ENCODE measurements around the gene MRPL43. TPM values are rescaled to one million over a fixed set of nuclear protein-coding genes. Genes with fewer than 3 reads are reported as not detected.

The MRPL43 gene
- total and polyA plus RNA-seq, 9 of the 15 experiments (the other 6 are each of a cell fraction or from before 2014, with no cell fraction given), result 15.1 to 63.7 (median 37.2) TPM

GRCh38 chr10:101031128-101031795 lies 44.0 kb upstream of the MRPL43 start, which contains the start of the genes PDZD7 and SFXN3 (continued):
- TF ChIP-seq PBX2 (CRISPR knock-in tag; IDR thresholded peaks at IDR 0.05; ENCODE audit: low read depth) (peak; percentile 92), PBX2 (tag; conservative IDR thresholded peaks at IDR 0.05; ENCODE audit: low read depth) (peak; percentile 96), HNRNPUL1 (IDR thresholded peaks at IDR 0.05; ENCODE audit: low read length) (no peak), ARID2 (IDR thresholded peaks at IDR 0.05) (no peak), SRSF9 (IDR thresholded peaks at IDR 0.05; ENCODE audit: borderline replicate concordance, low read depth, low read length) (no peak), ATF2 (CRISPR knock-in tag; IDR thresholded peaks at IDR 0.05) (no peak), MYBL2 (IDR thresholded peaks at IDR 0.05; ENCODE audit: low read depth) (no peak), MYBL2 (CRISPR knock-in tag; IDR thresholded peaks at IDR 0.05; ENCODE audit: borderline replicate concordance) (no peak), ZNF124 (CRISPR knock-in tag; IDR thresholded peaks at IDR 0.05) (no peak), CEBPB (tag; IDR thresholded peaks at IDR 0.05) (no peak), CGGBP1 (CRISPR knock-in tag; IDR thresholded peaks at IDR 0.05) (no peak), PML (IDR thresholded peaks at IDR 0.05; ENCODE audit: low read length) (no peak), TEAD2 (tag; IDR thresholded peaks at IDR 0.05) (no peak), IRF1 (CRISPR knock-in tag; IDR thresholded peaks at IDR 0.05; ENCODE audit: borderline replicate concordance) (no peak), FOXA3 (CRISPR knock-in tag; conservative IDR thresholded peaks at IDR 0.05 in 1 of 2, IDR thresholded peaks at IDR 0.05 in 1 of 2) (no peak), PHF8 (IDR thresholded peaks at IDR 0.05; ENCODE audit: borderline replicate concordance, low read length) (no peak), CTCF (IDR thresholded peaks at IDR 0.05 in 2 of 3, conservative IDR thresholded peaks at IDR 0.05 in 1 of 3; ENCODE audit: insufficient read depth in 2 of 3, low read depth in 1 of 3, low read length in 3 of 3) (no peak), USF2 (CRISPR knock-in tag; IDR thresholded peaks at IDR 0.05) (no peak), ZNF668 (CRISPR knock-in tag; IDR thresholded peaks at IDR 0.05) (no peak), ZNF146 (CRISPR knock-in tag; IDR thresholded peaks at IDR 0.05; ENCODE audit: unreplicated experiment) (no peak), MBD2 (IDR thresholded peaks at IDR 0.05; ENCODE audit: borderline replicate concordance, low read depth) (peak; percentile 87)
